Measurements from ENCODE around the gene PCSK1.

Gene PCSK1

DNA sequence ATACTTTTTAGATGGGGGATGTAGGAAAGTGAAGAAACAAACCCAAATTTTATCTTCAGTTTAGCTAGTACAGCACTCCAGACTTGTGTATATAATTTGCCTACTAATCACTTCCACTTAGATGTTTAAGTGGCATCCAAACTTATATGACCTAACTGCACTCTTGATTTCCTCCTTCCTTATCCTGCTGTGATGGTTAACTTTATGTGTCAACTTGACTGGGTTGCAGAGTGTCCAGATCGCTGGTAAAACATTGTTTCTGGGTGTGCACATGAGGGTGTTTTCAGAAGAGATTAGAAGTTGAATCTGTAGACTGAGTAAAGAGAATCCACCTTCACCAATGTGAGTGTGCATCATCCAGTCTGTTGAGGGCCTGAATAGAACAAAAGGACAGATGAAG, 79.8 kb downstream of the PCSK1 start:
- TF ChIP-seq TAF1 (IDR thresholded peaks at IDR 0.05; ENCODE audit: borderline replicate concordance, insufficient read depth, low read length) (no peak), POLR2AphosphoS5 (IDR thresholded peaks at IDR 0.05; ENCODE audit: low read depth, low read length) (no peak), FOXP2 (optimal IDR thresholded peaks at IDR 0.05; ENCODE audit: borderline replicate concordance, extremely low read depth, extremely low read length, insufficient read depth) (no peak), SIN3A (IDR thresholded peaks at IDR 0.05; ENCODE audit: borderline replicate concordance, insufficient read depth, low read length) (no peak)
- TF ChIP-seq, protein P1, sequence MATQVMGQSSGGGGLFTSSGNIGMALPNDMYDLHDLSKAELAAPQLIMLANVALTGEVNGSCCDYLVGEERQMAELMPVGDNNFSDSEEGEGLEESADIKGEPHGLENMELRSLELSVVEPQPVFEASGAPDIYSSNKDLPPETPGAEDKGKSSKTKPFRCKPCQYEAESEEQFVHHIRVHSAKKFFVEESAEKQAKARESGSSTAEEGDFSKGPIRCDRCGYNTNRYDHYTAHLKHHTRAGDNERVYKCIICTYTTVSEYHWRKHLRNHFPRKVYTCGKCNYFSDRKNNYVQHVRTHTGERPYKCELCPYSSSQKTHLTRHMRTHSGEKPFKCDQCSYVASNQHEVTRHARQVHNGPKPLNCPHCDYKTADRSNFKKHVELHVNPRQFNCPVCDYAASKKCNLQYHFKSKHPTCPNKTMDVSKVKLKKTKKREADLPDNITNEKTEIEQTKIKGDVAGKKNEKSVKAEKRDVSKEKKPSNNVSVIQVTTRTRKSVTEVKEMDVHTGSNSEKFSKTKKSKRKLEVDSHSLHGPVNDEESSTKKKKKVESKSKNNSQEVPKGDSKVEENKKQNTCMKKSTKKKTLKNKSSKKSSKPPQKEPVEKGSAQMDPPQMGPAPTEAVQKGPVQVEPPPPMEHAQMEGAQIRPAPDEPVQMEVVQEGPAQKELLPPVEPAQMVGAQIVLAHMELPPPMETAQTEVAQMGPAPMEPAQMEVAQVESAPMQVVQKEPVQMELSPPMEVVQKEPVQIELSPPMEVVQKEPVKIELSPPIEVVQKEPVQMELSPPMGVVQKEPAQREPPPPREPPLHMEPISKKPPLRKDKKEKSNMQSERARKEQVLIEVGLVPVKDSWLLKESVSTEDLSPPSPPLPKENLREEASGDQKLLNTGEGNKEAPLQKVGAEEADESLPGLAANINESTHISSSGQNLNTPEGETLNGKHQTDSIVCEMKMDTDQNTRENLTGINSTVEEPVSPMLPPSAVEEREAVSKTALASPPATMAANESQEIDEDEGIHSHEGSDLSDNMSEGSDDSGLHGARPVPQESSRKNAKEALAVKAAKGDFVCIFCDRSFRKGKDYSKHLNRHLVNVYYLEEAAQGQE (IDR thresholded peaks at IDR 0.05; ENCODE audit: insufficient read depth in 1 of 2, low read depth in 2 of 2, low read length in 2 of 2), result no peak

DNA sequence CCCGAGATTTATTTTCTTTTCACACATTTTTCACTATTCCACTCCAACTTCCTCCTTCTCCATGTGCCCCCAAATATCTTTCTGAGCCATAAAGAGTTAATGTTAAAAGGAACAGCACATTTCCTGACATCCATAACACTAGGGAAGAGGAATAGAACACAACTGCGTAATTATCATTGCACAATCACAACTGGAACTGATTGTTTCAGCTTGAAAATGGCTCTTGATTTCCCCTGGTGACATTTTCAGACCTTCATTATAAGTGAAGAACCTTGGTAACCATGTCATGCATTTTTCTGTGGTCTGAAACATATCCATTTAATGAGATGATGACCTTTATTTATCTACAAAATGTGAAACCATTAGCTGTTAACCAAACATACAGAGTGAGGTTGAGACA, 82.4 kb downstream of the PCSK1 start:
- no peak for TF ChIP-seq SIN3A (IDR thresholded peaks at IDR 0.05; ENCODE audit: borderline replicate concordance, insufficient read depth, low read length)
- no peak for TF ChIP-seq POLR2AphosphoS5 (IDR thresholded peaks at IDR 0.05; ENCODE audit: low read depth, low read length)
- TF ChIP-seq FOXP2 (optimal IDR thresholded peaks at IDR 0.05; ENCODE audit: borderline replicate concordance, extremely low read depth, extremely low read length, insufficient read depth), result no peak
- no peak for TF ChIP-seq TAF1 (IDR thresholded peaks at IDR 0.05; ENCODE audit: borderline replicate concordance, insufficient read depth, low read length)
- TF ChIP-seq, protein P1 (IDR thresholded peaks at IDR 0.05; ENCODE audit: insufficient read depth in 1 of 2, low read depth in 2 of 2, low read length in 2 of 2), result no peak

DNA sequence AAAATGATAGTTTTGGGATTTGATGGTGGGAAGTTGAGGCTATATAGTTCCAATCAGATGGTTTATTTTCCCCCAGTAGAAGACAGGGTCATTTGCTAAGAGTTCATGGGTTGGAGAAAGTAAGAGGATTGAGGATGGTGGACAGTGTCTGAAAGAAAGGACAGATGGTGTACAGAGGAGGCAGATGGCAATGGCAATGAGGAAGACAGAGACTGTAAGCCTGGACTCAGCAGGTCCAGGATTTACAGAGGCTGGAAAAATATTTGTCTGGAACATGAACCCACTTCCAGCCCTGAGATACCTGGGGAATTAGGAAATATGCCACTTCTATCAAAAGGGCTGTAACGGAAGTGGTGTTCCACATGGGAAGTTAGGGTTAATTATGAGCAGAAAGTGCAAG, 84.5 kb downstream of the PCSK1 start:
- TF ChIP-seq FOXP2 (optimal IDR thresholded peaks at IDR 0.05; ENCODE audit: borderline replicate concordance, extremely low read depth, extremely low read length, insufficient read depth), result no peak
- no peak for TF ChIP-seq POLR2AphosphoS5 (IDR thresholded peaks at IDR 0.05; ENCODE audit: low read depth, low read length)
- TF ChIP-seq, protein P1 (IDR thresholded peaks at IDR 0.05; ENCODE audit: insufficient read depth in 1 of 2, low read depth in 2 of 2, low read length in 2 of 2), result no peak
- TF ChIP-seq TAF1 (IDR thresholded peaks at IDR 0.05; ENCODE audit: borderline replicate concordance, insufficient read depth, low read length), result no peak
- TF ChIP-seq SIN3A (IDR thresholded peaks at IDR 0.05; ENCODE audit: borderline replicate concordance, insufficient read depth, low read length), result no peak

DNA sequence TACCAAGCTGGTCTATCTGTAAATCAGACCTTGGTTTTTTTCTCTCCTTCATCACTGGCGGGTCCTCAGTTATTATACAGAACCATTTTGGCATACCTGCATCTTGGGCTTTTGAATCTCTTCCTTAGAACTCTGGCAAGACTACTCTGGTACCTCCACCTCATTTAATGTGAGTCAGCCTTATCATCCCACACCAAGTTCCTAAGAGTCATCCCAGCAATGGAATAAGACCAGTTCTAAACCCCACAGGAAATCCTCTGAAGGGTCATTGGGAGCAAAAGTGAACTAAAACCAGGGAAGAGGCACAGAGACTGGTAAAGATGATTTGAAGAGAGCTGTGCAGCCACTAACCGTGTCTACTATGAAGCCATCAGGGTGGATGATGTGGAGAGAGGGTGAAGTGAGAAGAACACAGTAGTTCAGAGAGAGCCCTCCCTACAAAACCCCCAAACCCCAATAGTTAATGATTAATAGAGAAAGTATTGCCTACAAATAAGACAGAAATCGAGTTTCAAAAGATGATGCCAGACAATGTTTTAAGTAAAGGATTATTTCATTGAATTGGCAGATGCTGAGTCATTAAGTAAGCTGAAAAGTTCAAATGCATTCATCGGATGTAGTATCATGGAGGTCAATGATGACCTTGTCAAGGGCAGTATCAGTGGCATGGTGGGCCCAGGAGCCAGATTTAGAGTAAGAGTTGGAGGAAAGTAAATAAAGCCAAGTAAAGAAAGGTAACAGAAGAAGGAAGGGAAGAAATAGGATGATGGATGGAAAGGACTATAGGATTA, 85.4 kb downstream of the PCSK1 start:
- TF ChIP-seq TAF1 (IDR thresholded peaks at IDR 0.05; ENCODE audit: borderline replicate concordance, insufficient read depth, low read length) (no peak), FOXP2 (optimal IDR thresholded peaks at IDR 0.05; ENCODE audit: borderline replicate concordance, extremely low read depth, extremely low read length, insufficient read depth) (no peak), SIN3A (IDR thresholded peaks at IDR 0.05; ENCODE audit: borderline replicate concordance, insufficient read depth, low read length) (no peak), POLR2AphosphoS5 (IDR thresholded peaks at IDR 0.05; ENCODE audit: low read depth, low read length) (no peak)
- TF ChIP-seq, protein P1 (IDR thresholded peaks at IDR 0.05; ENCODE audit: insufficient read depth in 1 of 2, low read depth in 2 of 2, low read length in 2 of 2), result no peak
